B cell (primary cell): Measurements from ENCODE around the gene VWA5B1. TPM values are rescaled to one million over a fixed set of nuclear protein-coding genes. Genes with fewer than 3 reads are reported as not detected.

Experiments
- ATAC-seq: fragments of 200-7000 bp; cut with Tn5 transposase; one replicate; pipeline ENCODE4 v1.10.0; 2021; ENCODE audit warnings: low read depth, mild to moderate bottlenecking, moderate number of reproducible peaks, moderate library complexity
- CTCF ChIA-PET: fragments of 350-600 bp; sonication (Branson Sonifier 250); formaldehyde crosslinking; loops from one replicate; lab custom pipeline; 2021; ENCODE audit warnings: antibody characterized with exemption, inconsistent platforms; lab: Charles Lee
- POLR2A ChIA-PET: fragments of 350-600 bp; sonication (Branson Sonifier 250); formaldehyde crosslinking; loops from one replicate; lab custom pipeline; 2021; ENCODE audit warnings: antibody characterized with exemption; lab: Charles Lee
- DNase-seq: peaks from one replicate; pipeline ENCODE4 v3.0.0; 2013
- H2AFZ ChIP-seq: 2 replicates; pipeline ENCODE4 v1.6.1; 2012; ENCODE audit warnings: mild to moderate bottlenecking, low read depth, low read length; ENCODE audit not compliant: insufficient read depth, poor library complexity, severe bottlenecking
- H3K27ac ChIP-seq, 2 donors: 1 replicate in 1 of 2; 2 replicates in 1 of 2; pipeline ENCODE4 v1.5.1; 2012 to 2013; ENCODE audit warnings: low read length in 2 of 2, mild to moderate bottlenecking in 2 of 2, moderate library complexity in 1 of 2
- H3K27me3 ChIP-seq, 4 experiments: fragments of 200-600 bp in 1 of 4; sonication (generic) in 1 of 4; replicated peaks in 1 of 4; 1 replicate in 2 of 4; 2 replicates in 2 of 4; pipeline versions ENCODE4 v1.6.1 to v1.7.0; 2013 to 2016; ENCODE audit warnings: low read length in 3 of 4, mild to moderate bottlenecking in 2 of 4, mixed read lengths in 1 of 4, moderate library complexity in 1 of 4; ENCODE audit not compliant: insufficient read depth in 4 of 4, control insufficient read depth in 3 of 4; ENCODE audit errors: control extremely low read depth in 1 of 4
- H3K36me3 ChIP-seq, 2 experiments: replicated peaks in 1 of 2; 1 replicate in 1 of 2; 2 replicates in 1 of 2; pipeline versions ENCODE4 v1.6.1 to v1.7.1; 2013; ENCODE audit warnings: low read length in 1 of 2; ENCODE audit not compliant: insufficient read depth in 2 of 2, control insufficient read depth in 1 of 2; ENCODE audit errors: control extremely low read depth in 1 of 2, extremely low read depth in 1 of 2
- H3K4me1 ChIP-seq, 2 donors: fragments of 200-600 bp in 1 of 2; sonication (generic) in 1 of 2; 1 replicate in 1 of 2; 2 replicates in 1 of 2; pipeline versions ENCODE4 v1.5.1 to v1.6.1; 2013 to 2017; ENCODE audit warnings: low read length in 2 of 2; ENCODE audit not compliant: control insufficient read depth in 2 of 2, insufficient read depth in 2 of 2
- H3K4me2 ChIP-seq: replicated peaks from 2 replicates; pipeline ENCODE3; 2012; ENCODE audit warnings: mild to moderate bottlenecking, low read depth, low read length; ENCODE audit not compliant: poor library complexity, severe bottlenecking
- H3K4me3 ChIP-seq, 5 experiments: fragments of 200-600 bp in 1 of 5; sonication (generic) in 1 of 5; 1 replicate in 3 of 5; 2 replicates in 2 of 5; pipeline versions ENCODE4 v1.5.1 to v1.7.0; 2011 to 2016; ENCODE audit warnings: low read length in 4 of 5, mild to moderate bottlenecking in 4 of 5, low read depth in 2 of 5, control low read depth in 1 of 5, moderate library complexity in 1 of 5; ENCODE audit not compliant: insufficient read depth in 1 of 5; ENCODE audit errors: control extremely low read depth in 1 of 5, extremely low read depth in 1 of 5
- H3K79me2 ChIP-seq: fragments of 200-600 bp; sonication (generic); one replicate; pipeline ENCODE4 v1.6.0; 2016; ENCODE audit warnings: low read length; ENCODE audit not compliant: control insufficient read depth, insufficient read depth
- H3K9ac ChIP-seq: fragments of 200-600 bp; sonication (generic); 2 replicates; pipeline ENCODE4 v1.6.1; 2017; ENCODE audit warnings: mild to moderate bottlenecking, low read length, moderate library complexity
- H3K9me3 ChIP-seq, 3 donors: one replicate each; pipeline versions ENCODE4 v1.6.1 to v1.7.1; 2013; ENCODE audit warnings: low read length in 2 of 3; ENCODE audit not compliant: control insufficient read depth in 2 of 3, insufficient read depth in 1 of 3; ENCODE audit errors: control extremely low read depth in 1 of 3
- H4K20me1 ChIP-seq: 2 replicates; pipeline ENCODE4 v1.6.0; 2012; ENCODE audit warnings: mild to moderate bottlenecking, low read length; ENCODE audit not compliant: insufficient read depth, control insufficient read depth, poor library complexity, severe bottlenecking
- H3K27ac Mint-ChIP-seq: one replicate; pipeline ENCODE4 v1.8.0; 2021; ENCODE audit warnings: mixed read lengths
- H3K27me3 Mint-ChIP-seq: one replicate; pipeline ENCODE4 v1.8.0; 2021; ENCODE audit warnings: mixed read lengths
- H3K4me1 Mint-ChIP-seq: one replicate; pipeline ENCODE4 v1.8.0; 2021; ENCODE audit warnings: mixed read lengths
- H3K4me3 Mint-ChIP-seq: one replicate; pipeline ENCODE4 v1.8.0; 2021; ENCODE audit warnings: mixed read lengths
- H3K9me3 Mint-ChIP-seq: one replicate; pipeline ENCODE4 v1.8.0; 2022; ENCODE audit warnings: mixed read lengths; ENCODE audit not compliant: insufficient read depth
- CTCF ChIP-seq: fragments of 200-600 bp; IDR thresholded peaks from one replicate; pipeline ENCODE4 v1.8.0; 2022; ENCODE audit warnings: antibody characterized with exemption, mild to moderate bottlenecking
- EZH2 ChIP-seq: IDR thresholded peaks from 2 replicates; pipeline ENCODE4 v1.6.1; 2012; ENCODE audit warnings: borderline replicate concordance, low read depth, mild to moderate bottlenecking, moderate library complexity, low read length; ENCODE audit not compliant: insufficient read depth, poor library complexity, severe bottlenecking
- WGBS: methylation state at CpG from one replicate; pipeline ENCODE4 v1.1.5; 2013; ENCODE audit warnings: missing lambda C conversion rate; ENCODE audit not compliant: insufficient coverage; 5-methylcytosine and 5-hydroxymethylcytosine counted together
- intact Hi-C: fragments of 100-400 bp; cut with micrococcal nuclease; formaldehyde crosslinking; loops from one replicate; pipeline ENCODE4 v1.10.0; 2022
- polyA plus RNA-seq: library from polyadenylated mRNA; depleted of rRNA; stranded (reverse); fragments of >200 nt; gene quantifications from 2 replicates; pipeline ENCODE4 v1.2.3, GENCODE V29; 2012
- total RNA-seq, 2 donors: library from RNA; stranded (reverse); fragments of 120-200 nt in 1 of 2; gene quantifications; 1 replicate in 1 of 2; 2 replicates in 1 of 2; pipeline versions ENCODE4 v1.2.3 to v1.2.4, GENCODE V29; 2013 to 2022

The VWA5B1 gene
- total and polyA plus RNA-seq, 2 donors (not counting 1 experiment from before 2014, with no cell fraction given): not detected

GRCh38 chr1:20337581-20337980 lies 46.9 kb downstream of the VWA5B1 start:
- intact Hi-C loops: no loop called here
- H3K9me3 ChIP-seq: peaks cover 0 to 3% (median 0%) of the 10 kb centered on the region in 3 donors
- CTCF ChIA-PET: no interaction called here
- H3K27ac ChIP-seq: no peak overlapping the region
- DNase-seq (no peak), ATAC-seq (no peak)
- no peaks in the 10 kb centered on the region for H4K20me1 ChIP-seq
- H3K4me1 ChIP-seq: no peaks in the 10 kb centered on the region
- no peak for TF ChIP-seq EZH2
- no peak for TF ChIP-seq CTCF
- H3K27ac Mint-ChIP-seq: no peak overlapping the region
- H3K4me3 ChIP-seq: no peak overlapping the region
- peaks cover 0 to 4% (median 1%) of the 10 kb centered on the region in 4 experiments for H3K27me3 ChIP-seq
- H3K4me3 Mint-ChIP-seq: no peak overlapping the region
- no peak overlapping the region for H3K9ac ChIP-seq
- POLR2A ChIA-PET: no interaction called here
- no peak overlapping the region for H2AFZ ChIP-seq
- H3K4me2 ChIP-seq: no peak overlapping the region
- H3K36me3 ChIP-seq: no peaks in the 10 kb centered on the region
- H3K79me2 ChIP-seq: no peaks in the 10 kb centered on the region
- H3K27me3 Mint-ChIP-seq: peaks cover 26% of the 10 kb centered on the region
- no peaks in the 10 kb centered on the region for H3K4me1 Mint-ChIP-seq
- WGBS: 93% methylated on average over 6 of the region's 7 CpGs
- no peaks in the 10 kb centered on the region for H3K9me3 Mint-ChIP-seq

GRCh38 chr1:20339811-20340457 lies 49.3 kb downstream of the VWA5B1 start:
- no peak overlapping the region for H3K9ac ChIP-seq
- DNase-seq: no peak
- H3K36me3 ChIP-seq: no peaks in the 10 kb centered on the region
- intact Hi-C loops: no loop called here
- H3K9me3 ChIP-seq: peaks cover 0 to 14% (median 0%) of the 10 kb centered on the region in 3 donors
- no peak overlapping the region for H3K4me2 ChIP-seq
- no peak overlapping the region for H2AFZ ChIP-seq
- no peak overlapping the region for H3K27ac Mint-ChIP-seq
- WGBS: 85% methylated on average over 7 of the region's 9 CpGs
- ChIA-PET POLR2A (no interaction called here), CTCF (no interaction called here)
- peaks cover 31% of the 10 kb centered on the region for H3K27me3 Mint-ChIP-seq
- H3K27ac ChIP-seq: no peak overlapping the region
- H3K79me2 ChIP-seq: no peaks in the 10 kb centered on the region
- ATAC-seq: no peak
- TF ChIP-seq CTCF: no peak
- no peak for TF ChIP-seq EZH2
- peaks cover 6% of the 10 kb centered on the region for H3K4me1 Mint-ChIP-seq
- H4K20me1 ChIP-seq: no peaks in the 10 kb centered on the region
- no peak overlapping the region for H3K4me3 ChIP-seq
- peaks cover 0 to 18% (median 6%) of the 10 kb centered on the region in 4 experiments for H3K27me3 ChIP-seq
- no peaks in the 10 kb centered on the region for H3K9me3 Mint-ChIP-seq
- peaks cover 10 to 11% of the 10 kb centered on the region in 2 donors for H3K4me1 ChIP-seq
- no peak overlapping the region for H3K4me3 Mint-ChIP-seq
